Fibroblast of lung (primary cell): ENCODE measurements around the gene HGF.

Experiments
- EZH2 ChIP-seq: IDR thresholded peaks from 2 replicates; pipeline ENCODE4 v1.5.1; 2012; ENCODE audit warnings: low read length, control low read depth, mild to moderate bottlenecking; ENCODE audit errors: missing control alignments
- TF ChIP-seq, protein P1 (sequence below), 2 donors: IDR thresholded peaks in 1 of 2; conservative IDR thresholded peaks in 1 of 2; 1 replicate in 1 of 2; 2 replicates in 1 of 2; pipeline ENCODE4 v1.5.1; 2011 to 2012; ENCODE audit warnings: low read length in 2 of 2, control low read depth in 1 of 2, inconsistent platforms in 1 of 2, low read depth in 1 of 2, mild to moderate bottlenecking in 1 of 2

GRCh38 chr7:81682873-81683272 lies 87.0 kb downstream of the HGF start:
- TF ChIP-seq, protein P1, sequence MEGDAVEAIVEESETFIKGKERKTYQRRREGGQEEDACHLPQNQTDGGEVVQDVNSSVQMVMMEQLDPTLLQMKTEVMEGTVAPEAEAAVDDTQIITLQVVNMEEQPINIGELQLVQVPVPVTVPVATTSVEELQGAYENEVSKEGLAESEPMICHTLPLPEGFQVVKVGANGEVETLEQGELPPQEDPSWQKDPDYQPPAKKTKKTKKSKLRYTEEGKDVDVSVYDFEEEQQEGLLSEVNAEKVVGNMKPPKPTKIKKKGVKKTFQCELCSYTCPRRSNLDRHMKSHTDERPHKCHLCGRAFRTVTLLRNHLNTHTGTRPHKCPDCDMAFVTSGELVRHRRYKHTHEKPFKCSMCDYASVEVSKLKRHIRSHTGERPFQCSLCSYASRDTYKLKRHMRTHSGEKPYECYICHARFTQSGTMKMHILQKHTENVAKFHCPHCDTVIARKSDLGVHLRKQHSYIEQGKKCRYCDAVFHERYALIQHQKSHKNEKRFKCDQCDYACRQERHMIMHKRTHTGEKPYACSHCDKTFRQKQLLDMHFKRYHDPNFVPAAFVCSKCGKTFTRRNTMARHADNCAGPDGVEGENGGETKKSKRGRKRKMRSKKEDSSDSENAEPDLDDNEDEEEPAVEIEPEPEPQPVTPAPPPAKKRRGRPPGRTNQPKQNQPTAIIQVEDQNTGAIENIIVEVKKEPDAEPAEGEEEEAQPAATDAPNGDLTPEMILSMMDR (conservative IDR thresholded peaks at IDR 0.05 in 1 of 2, IDR thresholded peaks at IDR 0.05 in 1 of 2; ENCODE audit: low read depth in 1 of 2, low read length in 2 of 2) = no peak
- no peak for TF ChIP-seq EZH2
